Regular cardiac myocyte (primary cell): ENCODE results near the gene PRLHR. TPM values are rescaled to one million over a fixed set of nuclear protein-coding genes. Genes with fewer than 3 reads are reported as not detected.

Source experiments
- total RNA-seq: library from RNA; depleted of rRNA; stranded (reverse); fragments of >200 nt; gene quantifications from 2 replicates; pipeline ENCODE4 v1.2.3, GENCODE V29; 2014

Gene PRLHR
- total RNA-seq: not detected in 2 replicates

DNA sequence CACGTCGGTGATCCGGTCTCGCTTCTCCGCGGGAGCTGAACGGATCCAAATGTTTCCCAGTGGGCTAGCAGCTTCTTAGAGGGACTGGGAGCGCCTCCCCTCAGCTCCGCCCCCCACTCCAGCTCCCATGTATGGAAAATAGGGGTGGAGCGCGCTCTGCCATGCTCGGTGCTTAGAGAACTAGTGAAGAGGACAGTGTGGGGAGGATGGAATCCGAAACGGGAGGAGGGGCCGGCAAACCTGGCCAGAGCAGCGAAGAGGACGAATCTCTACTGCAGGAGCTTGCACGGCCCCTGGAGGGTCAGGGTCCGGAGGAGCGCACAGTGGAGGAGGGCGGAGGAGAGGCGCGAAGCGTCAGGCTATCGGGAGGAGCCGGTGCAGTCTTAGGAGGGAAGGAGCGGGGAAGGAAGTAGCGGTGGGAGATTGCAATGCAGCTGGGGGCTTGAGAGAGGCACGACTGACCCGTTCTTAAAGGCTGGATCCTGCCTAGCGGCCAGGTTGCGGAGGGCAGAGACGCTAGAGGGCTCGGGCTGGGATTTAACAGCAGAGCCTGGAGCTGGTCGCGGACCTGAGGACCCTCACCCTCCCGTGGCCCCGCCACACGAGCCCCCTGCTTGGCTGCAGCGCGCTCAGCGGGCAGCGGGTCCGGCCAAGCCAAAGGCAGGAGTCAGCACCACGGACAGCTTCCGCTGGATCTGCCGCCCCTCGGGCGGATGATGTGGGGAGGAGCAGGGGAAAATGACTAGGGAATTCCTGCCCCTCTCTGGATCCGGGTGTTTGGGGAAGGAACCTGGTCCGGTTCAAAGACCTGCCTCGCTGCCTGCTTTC lies at the start of gene PRLHR:
TSS of gene PRLHR (minus strand) at position 51 of the 828 bp plus-strand sequence. CDS start 404 bp downstream, outside the sequence.

Other genes starting within 250 kb of the PRLHR start
- 20.3 and 22.0 TPM in 2 replicates for gene CACUL1, start 159.3 kb upstream of the PRLHR start, total RNA-seq